H1 (cell line): Measurements from ENCODE around the gene PMFBP1. TPM values are rescaled to one million over a fixed set of nuclear protein-coding genes. Genes with fewer than 3 reads are reported as not detected.

Source experiments
- CTCF ChIA-PET: fragments of 300-600 bp; sonication (Branson Sonifier 250); formaldehyde crosslinking; loops from one replicate; lab custom pipeline; 2021; ENCODE audit not compliant: partially characterized antibody; lab: Charles Lee
- POLR2A ChIA-PET: fragments of 300-600 bp; sonication (Branson Sonifier 250); formaldehyde crosslinking; loops from one replicate; lab custom pipeline; 2021; ENCODE audit warnings: inconsistent platforms; ENCODE audit not compliant: partially characterized antibody; lab: Charles Lee
- DNase-seq, 2 experiments: peaks; one replicate each; pipeline versions ENCODE4 v3.0.0 to v3.0.0-alpha.2; 2010 to 2022; ENCODE audit warnings: low spot score in 2 of 2, low read depth in 1 of 2, mixed read lengths in 1 of 2
- FAIRE-seq: peaks from 2 replicates; lab custom pipeline; 2011; peaks lifted over from hg19 to GRCh38; lab: Jason Lieb, UNC
- H2AFZ ChIP-seq: 2 replicates; pipeline ENCODE4 v1.8.1; 2012; ENCODE audit warnings: low read length, inconsistent platforms
- H2AK5ac ChIP-seq: 2 replicates; pipeline ENCODE4 v1.6.1; 2013; ENCODE audit warnings: low read depth, low read length
- H2BK120ac ChIP-seq: replicated peaks from 2 replicates; pipeline ENCODE3; 2013; ENCODE audit warnings: low read depth, low read length, inconsistent platforms
- H2BK12ac ChIP-seq: 2 replicates; pipeline ENCODE4 v1.6.1; 2013; ENCODE audit warnings: low read depth, low read length
- H2BK15ac ChIP-seq: 2 replicates; pipeline ENCODE4 v1.6.1; 2013; ENCODE audit warnings: low read length
- H2BK20ac ChIP-seq: 2 replicates; pipeline ENCODE4 v1.6.1; 2013; ENCODE audit warnings: low read length
- H2BK5ac ChIP-seq: 2 replicates; pipeline ENCODE4 v1.6.1; 2013; ENCODE audit warnings: low read depth, low read length
- H3K14ac ChIP-seq: 2 replicates; pipeline ENCODE4 v1.6.1; 2013; ENCODE audit warnings: inconsistent platforms; ENCODE audit not compliant: insufficient read length
- H3K18ac ChIP-seq: 2 replicates; pipeline ENCODE4 v1.6.1; 2013; ENCODE audit warnings: low read length; ENCODE audit errors: extremely low read depth
- H3K23ac ChIP-seq: 2 replicates; pipeline ENCODE4 v1.6.1; 2013; ENCODE audit warnings: inconsistent platforms; ENCODE audit not compliant: insufficient read length
- H3K23me2 ChIP-seq: 2 replicates; pipeline ENCODE4 v1.6.1; 2013; ENCODE audit warnings: low read depth, low read length
- H3K27ac ChIP-seq: 2 replicates; pipeline ENCODE4 v1.6.1; 2011; ENCODE audit warnings: low read depth, low read length, inconsistent platforms
- H3K27me3 ChIP-seq, 4 experiments: replicated peaks in 1 of 4; 1 replicate in 1 of 4; 2 replicates in 3 of 4; pipeline versions ENCODE4 v1.6.1 to v1.8.1; 2011 to 2013; ENCODE audit warnings: low read length in 3 of 4, mild to moderate bottlenecking in 3 of 4, inconsistent platforms in 2 of 4, mixed read lengths in 2 of 4, moderate library complexity in 1 of 4; ENCODE audit not compliant: control insufficient read depth in 3 of 4, insufficient read depth in 3 of 4; ENCODE audit errors: extremely low read depth in 1 of 4
- H3K36me3 ChIP-seq, 4 experiments: 2 replicates each; pipeline versions ENCODE4 v1.6.1 to v1.8.1; 2011 to 2013; ENCODE audit warnings: mild to moderate bottlenecking in 4 of 4, low read length in 3 of 4, moderate library complexity in 2 of 4, control low read depth in 1 of 4, inconsistent platforms in 1 of 4; ENCODE audit not compliant: insufficient read depth in 4 of 4, control insufficient read depth in 2 of 4
- H3K4ac ChIP-seq: replicated peaks from 2 replicates; pipeline ENCODE3; 2013; ENCODE audit warnings: low read length, low read depth, mixed read lengths, inconsistent platforms; ENCODE audit not compliant: insufficient read length
- H3K4me1 ChIP-seq, 4 experiments: replicated peaks in 1 of 4; 1 replicate in 1 of 4; 2 replicates in 3 of 4; pipeline versions ENCODE4 v1.6.1 to v1.8.1; 2011 to 2013; ENCODE audit warnings: low read length in 3 of 4, inconsistent platforms in 2 of 4, mixed read lengths in 1 of 4; ENCODE audit not compliant: insufficient read depth in 4 of 4, control insufficient read depth in 3 of 4
- H3K4me2 ChIP-seq, 2 experiments: 2 replicates each; pipeline versions ENCODE4 v1.6.1 to v1.8.1; 2011 to 2013; ENCODE audit warnings: low read depth in 2 of 2, low read length in 2 of 2, control low read depth in 1 of 2, inconsistent platforms in 1 of 2, mild to moderate bottlenecking in 1 of 2; ENCODE audit not compliant: insufficient read depth in 1 of 2
- H3K4me3 ChIP-seq, 4 experiments: fragments of 200-600, 300-600 bp in 1 of 4; sonication (generic), shearing (Covaris generic), sonication (Bioruptor Twin) in 1 of 4; 2 replicates each; pipeline versions ENCODE4 v1.5.1 to v1.8.1; 2011 to 2016; ENCODE audit warnings: low read length in 4 of 4, low read depth in 3 of 4, control low read depth in 2 of 4, inconsistent platforms in 2 of 4, mild to moderate bottlenecking in 2 of 4, mixed read lengths in 1 of 4, moderate library complexity in 1 of 4; ENCODE audit not compliant: insufficient read depth in 2 of 4; ENCODE audit errors: extremely low read depth in 1 of 4
- H3K56ac ChIP-seq: replicated peaks from 2 replicates; pipeline ENCODE3; 2013; ENCODE audit warnings: low read depth, mild to moderate bottlenecking, mixed read lengths, low read length, inconsistent platforms; ENCODE audit not compliant: insufficient read length
- H3K79me1 ChIP-seq: 2 replicates; pipeline ENCODE4 v1.6.1; 2013; ENCODE audit warnings: low read depth, low read length, control low read depth
- H3K79me2 ChIP-seq, 2 experiments: 2 replicates each; pipeline versions ENCODE4 v1.6.1 to v1.8.1; 2012 to 2013; ENCODE audit warnings: low read length in 2 of 2, mild to moderate bottlenecking in 2 of 2, inconsistent platforms in 1 of 2; ENCODE audit not compliant: insufficient read depth in 2 of 2, control insufficient read depth in 1 of 2
- H3K9ac ChIP-seq, 4 experiments: replicated peaks in 1 of 4; 1 replicate in 1 of 4; 2 replicates in 3 of 4; pipeline versions ENCODE4 v1.6.1 to v1.8.1; 2011 to 2013; ENCODE audit warnings: low read depth in 3 of 4, low read length in 3 of 4, control low read depth in 2 of 4, mild to moderate bottlenecking in 2 of 4, moderate library complexity in 2 of 4, inconsistent platforms in 1 of 4; ENCODE audit errors: extremely low read depth in 1 of 4
- H3K9me3 ChIP-seq, 2 experiments: 2 replicates each; pipeline versions ENCODE4 v1.6.1 to v1.8.1; 2012 to 2013; ENCODE audit warnings: mild to moderate bottlenecking in 2 of 2, moderate library complexity in 2 of 2, control low read depth in 1 of 2, inconsistent platforms in 1 of 2, low read depth in 1 of 2, low read length in 1 of 2, mixed read lengths in 1 of 2; ENCODE audit not compliant: insufficient read depth in 2 of 2
- H4K20me1 ChIP-seq, 2 experiments: replicated peaks in 1 of 2; 2 replicates each; pipeline versions ENCODE3 to v1.8.1; 2011 to 2013; ENCODE audit warnings: inconsistent platforms in 2 of 2, low read length in 2 of 2, mild to moderate bottlenecking in 1 of 2; ENCODE audit not compliant: insufficient read depth in 2 of 2, control insufficient read depth in 1 of 2
- H4K5ac ChIP-seq: 2 replicates; pipeline ENCODE4 v1.6.1; 2013; ENCODE audit warnings: low read length, low read depth, mixed read lengths, inconsistent platforms; ENCODE audit not compliant: insufficient read length
- H4K8ac ChIP-seq: 2 replicates; pipeline ENCODE4 v1.8.0; 2013; ENCODE audit warnings: mild to moderate bottlenecking, moderate library complexity, low read length, inconsistent platforms; ENCODE audit not compliant: insufficient read depth; ENCODE audit errors: extremely low read depth
- H4K91ac ChIP-seq: replicated peaks from 2 replicates; pipeline ENCODE3; 2013; ENCODE audit warnings: low read length, mixed read lengths, inconsistent platforms; ENCODE audit not compliant: insufficient read length
- CHD1 ChIP-seq: IDR thresholded peaks from 2 replicates; pipeline ENCODE4 v1.6.1; 2012; ENCODE audit warnings: low read depth, low read length, improper control_type of control experiment
- E2F6 ChIP-seq: IDR thresholded peaks from 2 replicates; pipeline ENCODE4 v1.6.1; 2012; ENCODE audit warnings: inconsistent platforms
- FOSL1 ChIP-seq: IDR thresholded peaks from 2 replicates; pipeline ENCODE4 v1.6.1; 2011; ENCODE audit warnings: mild to moderate bottlenecking, low read depth, low read length, moderate library complexity; ENCODE audit not compliant: insufficient read depth
- GABPA ChIP-seq: IDR thresholded peaks from 2 replicates; pipeline ENCODE4 v1.6.1; 2011; ENCODE audit warnings: mild to moderate bottlenecking, low read length, moderate library complexity, borderline replicate concordance; ENCODE audit not compliant: insufficient read depth
- JUND ChIP-seq: IDR thresholded peaks from 2 replicates; pipeline ENCODE4 v1.6.1; 2011; ENCODE audit warnings: mild to moderate bottlenecking, improper control_type of control experiment, low read length
- POLR2A ChIP-seq, 2 experiments: IDR thresholded peaks; 1 replicate in 1 of 2; 2 replicates in 1 of 2; pipeline ENCODE4 v1.6.1; 2011; ENCODE audit warnings: low read depth in 2 of 2, low read length in 2 of 2, mild to moderate bottlenecking in 2 of 2; ENCODE audit errors: control extremely low read depth in 1 of 2
- POU5F1 ChIP-seq: IDR thresholded peaks from 2 replicates; pipeline ENCODE4 v1.6.1; 2011; ENCODE audit warnings: low read depth, mild to moderate bottlenecking, low read length, moderate library complexity
- RAD21 ChIP-seq, 2 experiments: IDR thresholded peaks in 1 of 2; conservative IDR thresholded peaks in 1 of 2; 2 replicates each; pipeline ENCODE4 v1.6.1; 2011; ENCODE audit warnings: low read depth in 2 of 2, low read length in 2 of 2, improper control_type of control experiment in 1 of 2, inconsistent platforms in 1 of 2, mild to moderate bottlenecking in 1 of 2, moderate library complexity in 1 of 2
- RBBP5 ChIP-seq: IDR thresholded peaks from 2 replicates; pipeline ENCODE4 v1.7.1; 2012; ENCODE audit warnings: low read depth, mild to moderate bottlenecking, inconsistent platforms, low read length, moderate library complexity, borderline replicate concordance
- RNF2 ChIP-seq: fragments of 200-900, 300-1000 bp; sonication (generic); IDR thresholded peaks from 2 replicates; pipeline ENCODE4 v1.7.1; 2016; ENCODE audit warnings: borderline replicate concordance, low read depth, mild to moderate bottlenecking, antibody characterized with exemption, low read length; ENCODE audit not compliant: poor library complexity, severe bottlenecking; ENCODE audit errors: missing control alignments
- SAP30 ChIP-seq: fragments of 300-600 bp; sonication (generic); IDR thresholded peaks from 2 replicates; pipeline ENCODE4 v1.7.1; 2012; ENCODE audit warnings: low read length, moderate library complexity, mild to moderate bottlenecking, inconsistent platforms; ENCODE audit not compliant: insufficient read depth, insufficient replicate concordance
- SIRT6 ChIP-seq: IDR thresholded peaks from one replicate; pipeline ENCODE4 v1.7.1; 2012; ENCODE audit warnings: low read length, inconsistent platforms
- SP1 ChIP-seq: IDR thresholded peaks from 2 replicates; pipeline ENCODE4 v1.6.1; 2011; ENCODE audit warnings: low read depth, low read length
- TEAD4 ChIP-seq: IDR thresholded peaks from 2 replicates; pipeline ENCODE4 v1.6.1; 2012; ENCODE audit warnings: low read depth, low read length, inconsistent platforms, mixed read lengths
- whole genome bisulfite sequencing, 2 experiments: shearing (Covaris generic) in 1 of 2; methylation state at CpG; one replicate each; pipeline versions ENCODE4 v1.1.6 to v1.1.7; 2013 to 2015; ENCODE audit warnings: low lambda C conversion rate in 2 of 2, mixed read lengths in 2 of 2, inconsistent platforms in 1 of 2, low coverage in 1 of 2, missing lambda C conversion rate in 1 of 2; ENCODE audit not compliant: insufficient replicate concordance in 2 of 2, insufficient coverage in 1 of 2, insufficient read length in 1 of 2; ENCODE audit errors: extremely low coverage in 1 of 2, missing lambda C conversion rate in 1 of 2; 5-methylcytosine and 5-hydroxymethylcytosine counted together
- polyA plus RNA-seq, 7 experiments: library from polyadenylated mRNA; depleted of rRNA in 3 of 7; stranded (reverse) in 5 of 7; unstranded in 2 of 7; fragments of >200 nt in 5 of 7; fragments of 200-250 nt in 2 of 7; gene quantifications; 1 replicate in 5 of 7; 2 replicates in 1 of 7; 4 replicates in 1 of 7; pipeline versions ENCODE4 v1.2.1 to v1.2.3, GENCODE V29; 2011 to 2013; ENCODE audit warnings: missing spikeins in 2 of 7, mixed read lengths in 2 of 7
- total RNA-seq: library from RNA; stranded (reverse); fragmentation: NEBNext Ultra II Directional; extraction: Animal tissue kit (Norgen Biotek cat#: 25700); gene quantifications from 2 replicates; pipeline ENCODE4 v1.2.1, GENCODE V29; 2021

PMFBP1 gene
- total and polyA plus RNA-seq, 2 of the 8 experiments (the other 6 are each of a cell fraction or from before 2014, with no cell fraction given), result 0.32 to 1.6 TPM

GRCh38 chr16:72159801-72160200 is 12.2 kb downstream of the PMFBP1 start:
- H4K20me1 ChIP-seq, result no peaks in the 10 kb centered on the region
- no peak overlapping the region for H3K27ac ChIP-seq
- no peaks in the 10 kb centered on the region for H3K36me3 ChIP-seq
- CTCF ChIA-PET, result no interaction called here
- H3K23ac ChIP-seq, result no peak overlapping the region
- no peak overlapping the region for H3K14ac ChIP-seq
- H3K23me2 ChIP-seq, result no peaks in the 10 kb centered on the region
- H3K4me1 ChIP-seq, result peaks cover 0 to 6% (median 5%) of the 10 kb centered on the region in 4 experiments; a peak in 4 of 7 replicates
- POLR2A ChIA-PET, result no interaction called here
- no peak overlapping the region for H2BK120ac ChIP-seq
- no peak overlapping the region for H2AK5ac ChIP-seq
- no peak overlapping the region for H3K4me3 ChIP-seq
- no peak overlapping the region for H2BK20ac ChIP-seq
- no peak overlapping the region for H2BK5ac ChIP-seq
- H3K9ac ChIP-seq, result no peak overlapping the region
- no peak overlapping the region for H2AFZ ChIP-seq
- H3K79me2 ChIP-seq, result no peaks in the 10 kb centered on the region
- no peak overlapping the region for H3K56ac ChIP-seq
- H3K79me1 ChIP-seq, result no peaks in the 10 kb centered on the region
- no peak overlapping the region for H3K4me2 ChIP-seq
- DNase-seq (no peak), FAIRE-seq (no peak)
- no peak overlapping the region for H3K4ac ChIP-seq
- H3K18ac ChIP-seq, result no peak overlapping the region
- H3K27me3 ChIP-seq, result no peaks in the 10 kb centered on the region
- 78% methylated on average over 2 of the region's 2 CpGs; no CpG with 5 or more reads in 1 of the 2 experiments for WGBS, 2 experiments
- no peak overlapping the region for H4K8ac ChIP-seq
- no peak overlapping the region for H2BK15ac ChIP-seq
- H3K9me3 ChIP-seq, result no peaks in the 10 kb centered on the region
- H4K5ac ChIP-seq, result no peak overlapping the region
- no peak overlapping the region for H4K91ac ChIP-seq
- H2BK12ac ChIP-seq, result no peak overlapping the region
- TF ChIP-seq RAD21 (IDR thresholded peaks at IDR 0.05 in 1 of 2, conservative IDR thresholded peaks at IDR 0.05 in 1 of 2; ENCODE audit: low read depth in 2 of 2, low read length in 2 of 2) (no peak), SIRT6 (no peak), TEAD4 (no peak), RNF2 (no peak), GABPA (no peak), SP1 (no peak), POU5F1 (no peak), RBBP5 (no peak), E2F6 (no peak), POLR2A (IDR thresholded peaks at IDR 0.05; ENCODE audit: control extremely low read depth in 1 of 2, low read depth in 2 of 2, low read length in 2 of 2) (no peak), FOSL1 (no peak), SAP30 (no peak), JUND (no peak), CHD1 (no peak)
